ENCODE results near the gene OR2AJ1.

The OR2AJ1 gene

DNA sequence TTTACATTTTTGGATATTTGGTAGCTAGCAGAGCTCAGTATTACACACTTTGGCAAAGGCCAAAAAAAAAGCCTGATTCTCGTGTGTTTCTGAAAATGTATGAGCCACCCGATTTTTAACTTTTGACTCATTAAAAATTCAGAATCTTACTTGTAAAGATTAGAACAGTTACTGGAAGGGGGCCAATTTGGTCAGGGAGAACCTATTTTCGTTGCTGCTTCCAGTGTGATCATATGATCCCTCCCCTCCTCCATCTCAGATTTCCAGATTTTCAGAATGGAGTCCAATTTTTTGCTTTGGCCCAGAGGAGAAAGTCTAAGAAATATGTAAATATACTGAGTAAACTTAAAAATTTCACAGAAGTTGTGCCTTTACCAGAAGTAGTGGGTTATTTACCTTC is 37.1 kb downstream of the OR2AJ1 start:
- DNase-seq (ENCODE audit: low read depth, low spot score): no peak

GRCh38 chr1:247962911-247963588 is 38.4 kb downstream of the OR2AJ1 start:
- no peak for DNase-seq (ENCODE audit: low read depth, low spot score)

DNA sequence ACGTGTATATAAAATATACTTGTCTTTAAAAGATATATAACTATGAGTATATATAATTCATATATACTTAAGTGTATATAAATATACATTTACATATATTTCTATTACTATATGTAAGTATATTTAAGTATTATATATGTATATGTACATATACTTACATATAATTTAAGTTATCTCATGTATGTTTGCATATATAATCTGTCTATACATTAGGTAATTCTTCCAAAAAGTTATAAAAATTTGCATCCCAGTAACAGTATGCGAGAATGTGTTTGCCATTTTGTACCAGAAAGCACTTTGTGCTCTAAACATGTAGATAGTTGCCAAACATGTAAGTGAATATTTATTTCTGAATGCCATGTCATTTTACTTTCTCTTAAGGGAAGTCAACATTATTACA is 40.2 kb downstream of the OR2AJ1 start, which contains the start of gene OR2AK2:
Gene OR2AK2 (plus strand): TSS at position 301 of the 400 bp plus-strand sequence. CDS start 144 bp downstream, outside the sequence.
- no peak for DNase-seq (ENCODE audit: low read depth, low spot score)

DNA sequence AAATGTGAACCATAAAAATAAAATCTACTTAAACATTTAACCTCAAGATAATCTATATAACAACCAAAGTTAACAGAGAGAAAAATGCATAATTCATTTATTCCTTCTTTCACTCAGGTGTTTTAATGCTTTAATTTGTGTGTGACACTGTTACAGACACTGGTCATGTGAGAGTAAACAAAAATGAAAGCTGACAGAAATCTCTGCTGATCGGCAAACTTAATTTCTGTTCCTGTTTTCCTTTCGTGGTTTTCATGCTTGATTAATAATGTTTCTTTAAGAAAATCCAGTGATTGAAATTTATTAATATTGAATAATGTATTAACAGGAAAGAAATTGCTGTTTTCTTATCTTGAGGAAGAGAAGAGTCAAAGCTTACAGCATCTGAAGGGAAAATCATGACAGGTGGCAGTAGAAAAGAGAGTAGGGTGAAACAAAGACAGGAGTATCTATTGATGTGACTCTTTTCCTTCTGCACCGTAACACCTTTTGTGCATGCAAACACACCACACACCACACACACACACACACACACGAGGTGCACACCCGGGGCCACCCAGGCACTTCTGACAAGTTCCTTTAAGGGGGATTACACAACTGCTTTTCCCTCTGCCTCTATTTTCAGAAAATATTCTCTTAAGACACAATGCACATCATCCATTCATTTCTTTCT is 42.0 kb downstream of the OR2AJ1 start:
- no peak for DNase-seq (ENCODE audit: low read depth, low spot score)
